GM12864 (cell line): Measurements from ENCODE around the gene LRRC74A.

ENCODE experiments used
- DNase-seq: peaks from one replicate; pipeline ENCODE4 v3.0.0-alpha.2; 2011; ENCODE audit warnings: low read depth
- H3K4me3 ChIP-seq: 2 replicates; pipeline ENCODE4 v1.5.1; 2011; ENCODE audit warnings: mild to moderate bottlenecking, low read depth, low read length, control low read depth
- CTCF ChIP-seq: IDR thresholded peaks from 2 replicates; pipeline ENCODE4 v1.5.1; 2011; ENCODE audit warnings: low read depth, mild to moderate bottlenecking, moderate library complexity, low read length, control low read depth, inconsistent platforms; ENCODE audit errors: missing control alignments

The LRRC74A gene

DNA sequence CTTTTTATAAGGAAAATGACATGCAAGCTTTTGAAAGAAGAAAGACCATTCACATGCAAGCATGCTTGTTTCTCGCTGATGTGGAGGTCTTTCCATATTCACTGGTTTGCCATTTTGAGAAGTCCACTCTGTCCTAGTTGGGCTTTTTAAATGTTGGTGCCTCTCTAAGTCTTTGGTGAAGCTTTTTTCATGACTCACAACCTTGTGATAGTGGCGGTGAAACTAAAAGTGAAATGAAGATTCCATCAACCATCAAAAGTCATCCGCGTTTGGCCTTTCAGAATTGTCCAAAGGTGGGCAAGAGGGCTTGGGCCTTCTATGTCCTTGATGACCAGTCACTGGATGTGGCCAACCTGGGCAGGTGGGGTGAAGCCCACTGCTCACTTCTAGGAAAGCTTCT is 4.3 kb downstream of the LRRC74A start:
- H3K4me3 ChIP-seq: no peak overlapping the region
- TF ChIP-seq CTCF: no peak
- no peak for DNase-seq

- no peak for TF ChIP-seq CTCF
- DNase-seq: no peak
- no peak overlapping the region for H3K4me3 ChIP-seq
Observed at GRCh38 chr14:76832503-76832988, 6.3 kb downstream of the LRRC74A start.

DNA sequence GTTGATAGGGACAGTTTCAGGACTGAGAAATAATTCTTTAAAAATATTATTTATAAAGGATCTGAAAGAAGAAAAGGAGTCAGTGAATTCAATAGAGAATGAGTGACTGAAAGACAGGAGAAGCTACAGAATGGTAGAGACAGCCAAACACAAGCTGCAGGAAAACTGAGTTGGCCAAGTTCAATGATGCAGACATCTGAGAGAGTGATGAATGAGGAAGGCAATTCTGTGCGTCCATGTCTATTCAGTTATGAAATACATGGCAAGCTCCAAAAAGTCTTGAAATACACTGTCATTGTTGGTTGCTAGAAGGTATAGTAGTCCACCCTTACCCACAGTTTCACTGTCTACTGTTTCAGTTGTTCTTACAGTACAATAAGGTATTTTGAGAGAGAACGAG is 6.8 kb downstream of the LRRC74A start:
- no peak for DNase-seq
- H3K4me3 ChIP-seq: no peak overlapping the region
- TF ChIP-seq CTCF: no peak

DNA sequence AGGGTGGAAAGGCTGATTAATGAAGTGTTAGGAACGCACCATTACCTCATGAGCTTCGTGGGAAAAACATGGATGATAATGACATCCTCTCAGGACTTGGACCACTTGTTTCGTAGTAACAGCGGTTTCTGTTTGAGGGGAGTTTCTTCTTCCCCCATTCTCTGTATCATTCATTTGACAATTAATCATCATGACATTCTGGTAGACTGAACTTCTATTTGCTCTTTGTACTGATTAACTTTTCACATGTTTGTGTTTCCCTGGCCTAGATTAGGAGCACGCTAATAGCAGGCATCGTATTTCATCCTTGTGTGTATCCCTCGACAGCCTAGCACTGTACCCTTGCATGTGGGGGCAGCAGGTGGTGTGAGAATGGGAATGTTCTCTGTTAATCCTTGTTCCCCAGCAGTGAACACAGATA is 8.0 kb downstream of the LRRC74A start:
- DNase-seq: no peak

DNA sequence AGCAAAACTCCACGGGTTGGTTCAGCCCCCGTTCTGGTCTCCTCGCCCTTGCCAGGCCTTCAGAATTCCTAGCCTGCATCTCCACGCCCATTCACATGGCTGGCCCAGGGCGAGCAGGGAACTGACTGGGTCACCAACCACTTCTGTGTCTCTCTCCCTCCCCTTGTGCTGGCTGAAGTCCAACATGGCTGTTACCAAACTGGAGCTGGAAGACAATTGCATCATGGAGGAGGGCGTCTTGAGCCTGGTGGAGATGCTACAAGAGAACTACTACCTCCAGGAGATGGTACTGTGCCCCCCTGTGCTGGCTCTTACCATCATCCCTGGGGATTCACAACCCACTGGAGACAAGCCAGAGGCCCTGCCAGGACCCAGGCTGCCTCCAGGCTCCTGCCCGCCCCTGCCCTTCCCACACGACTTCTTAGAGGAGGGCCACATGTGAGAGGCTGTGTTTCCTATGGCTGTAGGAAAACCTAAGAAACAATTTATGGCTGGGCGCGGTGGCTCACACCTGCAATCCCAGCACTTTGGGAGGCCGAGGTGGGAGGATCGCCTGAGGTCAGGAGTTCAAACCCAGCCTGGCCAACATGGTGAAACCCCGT is 9.9 kb downstream of the LRRC74A start:
- DNase-seq: no peak
- no peak overlapping the region for H3K4me3 ChIP-seq
- no peak for TF ChIP-seq CTCF

More for the DNA sequence above, 8.0 kb downstream of the LRRC74A start:
- no peak overlapping the region for H3K4me3 ChIP-seq
- no peak for TF ChIP-seq CTCF

- H3K4me3 ChIP-seq: no peak overlapping the region
- no peak for TF ChIP-seq CTCF
- DNase-seq: no peak
Observed at GRCh38 chr14:76837524-76837923, 11.3 kb downstream of the LRRC74A start.

DNA sequence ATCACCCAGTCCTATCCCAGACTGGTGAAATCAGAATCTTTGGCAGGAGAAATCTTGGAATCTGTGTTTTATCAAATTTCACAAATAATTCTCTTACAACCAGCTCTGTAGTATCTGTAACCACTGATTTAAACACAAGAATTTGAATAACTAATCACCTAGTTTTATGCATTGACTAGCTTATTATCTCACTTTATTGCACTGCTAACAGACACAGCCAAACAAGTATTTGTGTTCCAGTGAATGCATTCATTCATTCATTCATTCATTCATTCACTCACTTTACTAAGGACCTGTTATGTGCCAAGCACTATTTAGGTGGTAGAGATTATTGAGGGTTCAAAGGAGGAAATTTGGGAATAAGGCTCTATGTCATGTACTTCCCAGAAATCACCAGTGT is 16.2 kb downstream of the LRRC74A start:
- H3K4me3 ChIP-seq: no peak overlapping the region
- no peak for TF ChIP-seq CTCF
- DNase-seq: no peak
